Measurements from ENCODE around the gene HILPDA.

The HILPDA gene

DNA sequence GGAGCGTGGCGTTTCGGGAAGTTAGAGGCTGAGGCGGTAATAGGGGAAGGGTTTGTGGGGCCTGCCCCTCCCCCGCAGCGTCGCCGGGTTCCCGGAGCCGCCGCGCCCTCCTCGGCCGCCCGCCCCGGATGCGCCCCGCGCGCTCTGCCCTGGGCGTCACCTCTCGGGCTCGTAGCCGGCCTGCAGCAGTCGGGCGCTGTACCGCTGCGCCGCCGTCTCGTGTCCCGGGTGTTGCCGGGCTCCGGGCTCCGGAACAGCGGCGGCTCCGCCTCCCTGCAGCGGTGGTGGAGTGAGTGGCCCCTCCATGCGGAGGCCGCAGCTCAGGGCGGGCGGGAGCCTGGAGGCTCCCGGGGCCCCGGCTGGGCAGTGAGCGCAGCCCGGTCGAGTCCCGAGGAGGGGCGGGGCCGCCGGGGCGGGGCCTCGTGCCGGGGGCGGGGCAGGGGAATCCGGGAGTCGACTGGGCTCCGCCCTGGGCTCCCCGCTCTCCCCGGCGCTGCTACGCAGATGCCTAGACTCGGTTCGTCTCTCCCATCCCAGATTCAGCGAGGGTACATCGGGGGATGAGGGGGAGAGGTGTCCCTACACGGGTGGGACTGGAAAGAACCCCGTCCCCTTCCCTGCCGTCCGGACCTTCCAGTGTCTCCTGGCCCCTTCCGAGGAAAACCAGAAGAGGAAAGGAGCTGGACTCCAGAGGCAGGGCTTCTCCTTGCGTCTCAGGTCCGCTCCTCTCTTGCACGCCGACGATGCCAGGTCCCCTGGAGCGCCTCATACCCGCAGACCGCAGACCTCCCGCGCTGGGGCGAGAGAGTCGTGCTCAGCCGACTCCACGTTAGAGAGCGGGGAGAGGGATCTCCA lies 45.9 kb upstream of the HILPDA start, which contains the start of gene IMPDH1:
TSS of gene IMPDH1 (minus strand) at position 387 of the 855 bp plus-strand sequence. CDS start at position 306, 81 bp downstream.
- peak within 1 kb of the TSS; percentile 64 for H3K4me3 ChIP-seq (ENCODE audit: low read depth, low read length)
- TF ChIP-seq, protein P1, sequence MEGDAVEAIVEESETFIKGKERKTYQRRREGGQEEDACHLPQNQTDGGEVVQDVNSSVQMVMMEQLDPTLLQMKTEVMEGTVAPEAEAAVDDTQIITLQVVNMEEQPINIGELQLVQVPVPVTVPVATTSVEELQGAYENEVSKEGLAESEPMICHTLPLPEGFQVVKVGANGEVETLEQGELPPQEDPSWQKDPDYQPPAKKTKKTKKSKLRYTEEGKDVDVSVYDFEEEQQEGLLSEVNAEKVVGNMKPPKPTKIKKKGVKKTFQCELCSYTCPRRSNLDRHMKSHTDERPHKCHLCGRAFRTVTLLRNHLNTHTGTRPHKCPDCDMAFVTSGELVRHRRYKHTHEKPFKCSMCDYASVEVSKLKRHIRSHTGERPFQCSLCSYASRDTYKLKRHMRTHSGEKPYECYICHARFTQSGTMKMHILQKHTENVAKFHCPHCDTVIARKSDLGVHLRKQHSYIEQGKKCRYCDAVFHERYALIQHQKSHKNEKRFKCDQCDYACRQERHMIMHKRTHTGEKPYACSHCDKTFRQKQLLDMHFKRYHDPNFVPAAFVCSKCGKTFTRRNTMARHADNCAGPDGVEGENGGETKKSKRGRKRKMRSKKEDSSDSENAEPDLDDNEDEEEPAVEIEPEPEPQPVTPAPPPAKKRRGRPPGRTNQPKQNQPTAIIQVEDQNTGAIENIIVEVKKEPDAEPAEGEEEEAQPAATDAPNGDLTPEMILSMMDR (IDR thresholded peaks at IDR 0.05; ENCODE audit: borderline replicate concordance, insufficient read depth, low read depth, low read length): no peak

DNA sequence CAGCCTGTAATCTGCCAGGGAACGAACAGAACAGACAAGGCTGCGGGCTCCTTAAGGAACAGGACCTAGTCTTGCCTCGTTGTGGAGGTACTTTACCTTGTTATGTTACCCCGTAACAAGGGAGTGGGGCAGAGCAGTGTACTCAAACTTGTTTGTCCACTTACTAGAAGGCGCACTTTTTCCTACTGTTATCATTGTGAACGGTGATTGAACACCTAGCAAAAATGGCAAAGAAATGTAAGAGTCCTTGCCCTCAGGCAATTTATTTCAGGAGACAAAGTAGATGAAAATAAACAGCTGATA lies 45.3 kb upstream of the HILPDA start:
- TF ChIP-seq, protein P1 (IDR thresholded peaks at IDR 0.05; ENCODE audit: borderline replicate concordance, insufficient read depth, low read depth, low read length): no peak
- H3K4me3 ChIP-seq (ENCODE audit: low read depth, low read length): peak overlapping the region; percentile 64

DNA sequence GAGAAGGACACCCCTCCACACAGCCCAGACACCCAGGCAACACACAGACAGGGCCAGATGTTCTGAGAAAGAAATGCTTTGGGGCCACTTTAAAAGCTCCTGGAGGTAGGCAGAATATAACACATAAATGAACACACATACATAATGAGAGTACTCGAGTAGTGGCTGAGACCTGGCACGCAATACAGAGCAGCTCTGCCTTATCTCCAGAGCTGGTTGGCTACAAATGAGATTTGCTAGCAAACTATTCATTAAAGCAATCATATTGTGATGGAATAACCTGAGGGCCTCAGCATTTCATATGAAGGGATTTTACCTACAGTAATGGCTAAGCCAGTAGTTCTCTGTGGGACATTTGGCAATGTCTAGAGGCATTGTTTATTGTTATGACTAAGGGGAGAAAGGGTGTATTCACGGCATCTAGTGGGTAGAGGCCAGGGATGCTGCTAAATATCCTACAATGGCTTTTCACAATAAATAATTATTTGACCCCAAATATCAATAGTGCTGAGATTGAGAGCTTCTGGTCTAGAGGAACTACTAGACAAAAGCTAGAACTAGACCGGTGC lies 40.4 kb upstream of the HILPDA start:
- no peak overlapping the region for H3K4me3 ChIP-seq (ENCODE audit: low read depth, low read length)
- TF ChIP-seq, protein P1 (IDR thresholded peaks at IDR 0.05; ENCODE audit: borderline replicate concordance, insufficient read depth, low read depth, low read length): no peak

DNA sequence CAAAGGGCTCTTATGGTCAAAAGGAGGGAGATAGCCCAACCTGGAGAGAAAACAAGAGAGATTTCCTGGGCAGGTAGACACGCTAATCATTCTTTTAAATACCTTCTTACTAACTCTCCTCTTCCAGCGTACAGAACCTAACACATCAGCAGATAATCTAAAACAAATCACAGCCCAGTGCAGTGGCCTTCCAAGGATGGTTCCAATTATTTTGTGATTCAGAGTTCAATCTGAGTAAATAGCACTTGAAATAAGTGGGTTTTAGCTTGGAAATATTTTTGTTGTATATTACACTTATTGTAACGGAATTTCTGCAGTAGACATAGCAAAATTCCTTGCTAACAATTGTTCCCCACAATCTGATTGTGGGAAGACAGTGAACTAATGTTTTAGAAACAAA lies 38.6 kb upstream of the HILPDA start:
- TF ChIP-seq, protein P1 (IDR thresholded peaks at IDR 0.05; ENCODE audit: borderline replicate concordance, insufficient read depth, low read depth, low read length): no peak
- H3K4me3 ChIP-seq (ENCODE audit: low read depth, low read length): no peak overlapping the region

DNA sequence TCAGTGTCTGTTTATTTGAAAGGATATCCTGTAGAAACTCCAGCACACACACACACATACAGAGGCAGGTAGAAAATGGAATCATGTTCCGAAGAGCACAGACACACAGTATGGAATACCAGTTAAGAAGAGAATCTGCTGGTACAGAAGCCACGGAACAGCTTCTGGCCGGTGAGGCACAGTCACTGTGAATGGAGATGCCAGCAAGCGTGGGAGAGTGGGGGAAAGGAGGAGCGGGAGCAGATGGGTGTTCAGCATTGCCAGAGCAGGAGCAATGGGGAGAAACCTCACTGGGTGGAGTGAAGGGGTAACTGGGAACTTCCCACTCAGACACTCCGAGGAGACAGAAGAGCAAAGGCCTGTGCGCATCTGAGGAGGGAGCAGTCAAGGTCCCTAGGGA lies 36.4 kb upstream of the HILPDA start:
- TF ChIP-seq, protein P1 (IDR thresholded peaks at IDR 0.05; ENCODE audit: borderline replicate concordance, insufficient read depth, low read depth, low read length): no peak

DNA sequence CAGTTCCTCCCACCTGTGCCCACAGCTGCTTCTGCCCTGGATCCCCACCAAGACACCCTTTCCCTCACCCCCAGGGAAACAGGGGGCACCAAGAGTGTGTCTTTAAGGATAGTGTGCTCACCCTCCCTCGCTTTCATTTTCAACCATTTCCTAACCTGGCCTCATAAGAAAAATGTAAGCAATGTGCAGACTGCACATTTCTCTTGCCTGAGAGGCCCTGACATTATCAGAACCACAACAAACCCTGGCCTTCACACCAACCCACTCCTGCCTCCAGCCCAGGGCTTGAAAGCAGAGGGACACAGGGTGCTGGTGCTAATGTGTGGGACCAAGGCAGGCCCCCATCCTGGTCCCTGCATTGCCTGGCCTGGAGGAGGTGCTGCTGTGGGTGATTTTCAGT lies 34.9 kb upstream of the HILPDA start:
- TF ChIP-seq, protein P1 (IDR thresholded peaks at IDR 0.05; ENCODE audit: borderline replicate concordance, insufficient read depth, low read depth, low read length): no peak
- H3K4me3 ChIP-seq (ENCODE audit: low read depth, low read length): no peak overlapping the region

More for the DNA sequence above, 36.4 kb upstream of the HILPDA start:
- no peak overlapping the region for H3K4me3 ChIP-seq (ENCODE audit: low read depth, low read length)

DNA sequence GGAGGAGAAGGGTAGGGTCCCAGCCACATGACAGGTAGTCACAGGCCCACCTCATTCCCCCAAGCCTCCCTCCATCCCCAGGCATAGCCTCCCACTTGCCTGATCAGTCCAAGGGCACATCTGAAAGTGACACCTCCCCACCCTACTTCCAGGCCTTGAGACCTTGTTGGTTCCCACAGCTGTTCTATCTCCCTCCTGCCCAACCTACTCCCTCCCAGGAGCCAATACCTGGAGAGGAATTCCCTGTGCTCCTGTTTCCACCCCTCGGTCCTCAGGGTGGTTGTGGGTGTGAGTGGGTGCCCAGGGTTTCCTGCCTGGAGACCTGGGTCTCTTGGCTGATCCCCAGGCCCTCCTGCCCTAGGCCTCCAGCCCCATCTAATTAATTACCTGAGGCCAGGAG lies 34.3 kb upstream of the HILPDA start:
- no peak overlapping the region for H3K4me3 ChIP-seq (ENCODE audit: low read depth, low read length)
- TF ChIP-seq, protein P1 (IDR thresholded peaks at IDR 0.05; ENCODE audit: borderline replicate concordance, insufficient read depth, low read depth, low read length): no peak
